ENCODE results near the gene CADPS2.

The CADPS2 gene

GRCh38 chr7:122858320-122858719, 27.9 kb downstream of the CADPS2 start:
- no peak for DNase-seq (ENCODE audit: low spot score)
- Histone ChIP-seq H3K9me3 (ENCODE audit: severe bottlenecking) (no peaks in the 10 kb centered on the region), H3K36me3 (ENCODE audit: low read depth) (0 out of 2 replicates have a peak, but pooled peaks cover 3% of the 10 kb centered on the region), H3K4me3 (ENCODE audit: severe bottlenecking) (no peak overlapping the region), H3K27me3 (ENCODE audit: insufficient read depth, poor library complexity, severe bottlenecking) (no peaks in the 10 kb centered on the region), H3K27ac (ENCODE audit: poor library complexity, severe bottlenecking) (no peak overlapping the region), H3K4me1 (ENCODE audit: insufficient read depth, poor library complexity, severe bottlenecking) (no peaks in the 10 kb centered on the region)
- no peak for ATAC-seq (ENCODE audit: low read depth)
- TF ChIP-seq CTCF (IDR thresholded peaks at IDR 0.05; ENCODE audit: poor library complexity, severe bottlenecking): no peak

GRCh38 chr7:122850528-122850927, 35.7 kb downstream of the CADPS2 start:
- ATAC-seq (ENCODE audit: low read depth) (no peak), DNase-seq (ENCODE audit: low spot score) (no peak)
- Histone ChIP-seq H3K36me3 (ENCODE audit: low read depth) (no peaks in the 10 kb centered on the region), H3K27ac (ENCODE audit: poor library complexity, severe bottlenecking) (no peak overlapping the region), H3K4me3 (ENCODE audit: severe bottlenecking) (no peak overlapping the region), H3K9me3 (ENCODE audit: severe bottlenecking) (no peaks in the 10 kb centered on the region), H3K4me1 (ENCODE audit: insufficient read depth, poor library complexity, severe bottlenecking) (no peaks in the 10 kb centered on the region), H3K27me3 (ENCODE audit: insufficient read depth, poor library complexity, severe bottlenecking) (no peaks in the 10 kb centered on the region)
- TF ChIP-seq CTCF (IDR thresholded peaks at IDR 0.05; ENCODE audit: poor library complexity, severe bottlenecking): no peak

- Histone ChIP-seq H3K9me3 (ENCODE audit: severe bottlenecking) (no peaks in the 10 kb centered on the region), H3K27me3 (ENCODE audit: insufficient read depth, poor library complexity, severe bottlenecking) (no peaks in the 10 kb centered on the region), H3K4me1 (ENCODE audit: insufficient read depth, poor library complexity, severe bottlenecking) (no peaks in the 10 kb centered on the region), H3K27ac (ENCODE audit: poor library complexity, severe bottlenecking) (no peak overlapping the region), H3K36me3 (ENCODE audit: low read depth) (no peaks in the 10 kb centered on the region), H3K4me3 (ENCODE audit: severe bottlenecking) (no peak overlapping the region)
- TF ChIP-seq CTCF (IDR thresholded peaks at IDR 0.05; ENCODE audit: poor library complexity, severe bottlenecking): no peak
- DNase-seq (ENCODE audit: low spot score) (no peak), ATAC-seq (ENCODE audit: low read depth) (no peak)
These were observed 36.3 kb downstream of the CADPS2 start for GRCh38 chr7:122849957-122850328.

- no peaks in the 10 kb centered on the region for H3K27me3 ChIP-seq (ENCODE audit: insufficient read depth, poor library complexity, severe bottlenecking)
- no peak overlapping the region for H3K27ac ChIP-seq (ENCODE audit: poor library complexity, severe bottlenecking)
- no peaks in the 10 kb centered on the region for H3K36me3 ChIP-seq (ENCODE audit: low read depth)
- no peaks in the 10 kb centered on the region for H3K9me3 ChIP-seq (ENCODE audit: severe bottlenecking)
- no peaks in the 10 kb centered on the region for H3K4me1 ChIP-seq (ENCODE audit: insufficient read depth, poor library complexity, severe bottlenecking)
- no peak for TF ChIP-seq CTCF (IDR thresholded peaks at IDR 0.05; ENCODE audit: poor library complexity, severe bottlenecking)
- no peak overlapping the region for H3K4me3 ChIP-seq (ENCODE audit: severe bottlenecking)
- DNase-seq (ENCODE audit: low spot score) (no peak), ATAC-seq (ENCODE audit: low read depth) (no peak)
These were observed 36.8 kb downstream of the CADPS2 start for GRCh38 chr7:122849322-122849956.

- Histone ChIP-seq H3K9me3 (ENCODE audit: severe bottlenecking) (no peaks in the 10 kb centered on the region), H3K27me3 (ENCODE audit: insufficient read depth, poor library complexity, severe bottlenecking) (no peaks in the 10 kb centered on the region), H3K4me1 (ENCODE audit: insufficient read depth, poor library complexity, severe bottlenecking) (no peaks in the 10 kb centered on the region), H3K27ac (ENCODE audit: poor library complexity, severe bottlenecking) (no peak overlapping the region), H3K36me3 (ENCODE audit: low read depth) (no peaks in the 10 kb centered on the region), H3K4me3 (ENCODE audit: severe bottlenecking) (no peak overlapping the region)
- DNase-seq (ENCODE audit: low spot score) (no peak), ATAC-seq (ENCODE audit: low read depth) (no peak)
- no peak for TF ChIP-seq CTCF (IDR thresholded peaks at IDR 0.05; ENCODE audit: poor library complexity, severe bottlenecking)
These were observed 38.3 kb downstream of the CADPS2 start for GRCh38 chr7:122847871-122848473.
